DND-41 (cell line): ENCODE results near the gene WNK3.
A peak's percentile ranks its signal among the peaks of the same experiment; 100 is the strongest.

Experiments used
- ATAC-seq: fragments of 200-7000 bp; cut with Tn5 transposase; 3 replicates; pipeline ENCODE4 v1.9.1; 2021; ENCODE audit warnings: low read depth; ENCODE audit not compliant: insufficient read depth
- DNase-seq: peaks from one replicate; pipeline ENCODE4 v3.0.0-alpha.2; 2020
- H2AFZ ChIP-seq: 2 replicates; pipeline ENCODE4 v1.6.0; 2012; ENCODE audit warnings: low read depth, low read length
- H3K27ac ChIP-seq: 2 replicates; pipeline ENCODE4 v1.5.1; 2012; ENCODE audit warnings: low read length, inconsistent platforms
- H3K27me3 ChIP-seq: fragments of 200-600 bp; sonication (generic); 2 replicates; pipeline ENCODE4 v1.6.0; 2012; ENCODE audit warnings: low read length, mild to moderate bottlenecking, inconsistent platforms; ENCODE audit not compliant: insufficient read depth, poor library complexity
- H3K36me3 ChIP-seq: 2 replicates; pipeline ENCODE4 v1.5.1; 2012; ENCODE audit warnings: low read length, inconsistent platforms; ENCODE audit not compliant: insufficient read depth
- H3K4me1 ChIP-seq: 2 replicates; pipeline ENCODE4 v1.5.1; 2012; ENCODE audit warnings: mild to moderate bottlenecking, low read length; ENCODE audit not compliant: insufficient read depth
- H3K4me2 ChIP-seq: 2 replicates; pipeline ENCODE4 v1.6.0; 2012; ENCODE audit warnings: mild to moderate bottlenecking, moderate library complexity, low read length, inconsistent platforms; ENCODE audit not compliant: insufficient read depth
- H3K4me3 ChIP-seq, 2 experiments: fragments of 200-600 bp in 1 of 2; shearing (Covaris generic) in 1 of 2; 2 replicates each; pipeline ENCODE4 v1.5.1; 2012 to 2016; ENCODE audit warnings: inconsistent platforms in 2 of 2, low read length in 2 of 2, mild to moderate bottlenecking in 2 of 2, low read depth in 1 of 2, moderate library complexity in 1 of 2
- H3K79me2 ChIP-seq: 2 replicates; pipeline ENCODE4 v1.6.0; 2012; ENCODE audit warnings: low read length, inconsistent platforms; ENCODE audit not compliant: insufficient read depth
- H3K9ac ChIP-seq: 2 replicates; pipeline ENCODE4 v1.6.0; 2012; ENCODE audit warnings: low read depth, mild to moderate bottlenecking, inconsistent platforms, low read length, moderate library complexity
- H3K9me3 ChIP-seq: 2 replicates; pipeline ENCODE4 v1.5.1; 2012; ENCODE audit warnings: low read length, moderate library complexity, mild to moderate bottlenecking, inconsistent platforms; ENCODE audit not compliant: insufficient read depth, severe bottlenecking
- H4K20me1 ChIP-seq: 2 replicates; pipeline ENCODE4 v1.6.0; 2012; ENCODE audit warnings: low read length; ENCODE audit not compliant: insufficient read depth
- EZH2 ChIP-seq: IDR thresholded peaks from 3 replicates; pipeline ENCODE4 v1.6.1; 2012; ENCODE audit warnings: borderline replicate concordance, low read depth, mild to moderate bottlenecking, moderate library complexity, low read length, inconsistent platforms; ENCODE audit not compliant: severe bottlenecking
- TF ChIP-seq, protein P1 (sequence below): IDR thresholded peaks from 2 replicates; pipeline ENCODE4 v1.5.1; 2012; ENCODE audit warnings: borderline replicate concordance, low read length, moderate library complexity, mild to moderate bottlenecking; ENCODE audit not compliant: poor library complexity, severe bottlenecking; ENCODE audit errors: extremely low read depth

The WNK3 gene

DNA sequence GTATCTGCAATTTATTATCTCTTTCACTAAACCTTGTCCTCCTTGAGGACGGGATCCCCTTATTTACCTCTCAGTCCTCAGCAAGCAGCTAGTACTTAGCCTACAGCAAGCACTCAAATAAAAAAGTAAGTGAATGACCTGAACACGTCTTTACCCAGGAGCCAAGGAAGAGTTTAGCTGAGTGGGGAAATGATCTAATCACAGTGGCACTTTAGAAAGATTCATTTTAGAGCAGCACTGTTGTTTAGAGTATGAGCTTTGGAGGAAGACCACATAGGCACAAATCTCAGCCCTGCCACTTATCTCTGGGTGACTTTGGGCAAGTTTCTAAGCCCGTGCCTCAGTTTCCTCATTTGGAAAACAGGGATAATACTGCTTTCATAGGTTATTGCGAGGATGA is 177.4 kb downstream of the WNK3 start:
- ATAC-seq (no peak), DNase-seq (no peak)
- Histone ChIP-seq H3K4me2 (peak overlapping the region; percentile 93), H3K9ac (peak overlapping the region; percentile 93), H2AFZ (no peak overlapping the region), H4K20me1 (peaks cover 58% of the 10 kb centered on the region), H3K36me3 (peaks cover 49% of the 10 kb centered on the region), H3K79me2 (peaks cover 76% of the 10 kb centered on the region), H3K27ac (no peak overlapping the region), H3K27me3 (no peaks in the 10 kb centered on the region), H3K4me1 (peaks cover 42% of the 10 kb centered on the region), H3K4me3 (peak overlapping the region; percentile 4 to 63; a peak in 2 of 4 replicates), H3K9me3 (no peaks in the 10 kb centered on the region)
- TF ChIP-seq, protein P1, sequence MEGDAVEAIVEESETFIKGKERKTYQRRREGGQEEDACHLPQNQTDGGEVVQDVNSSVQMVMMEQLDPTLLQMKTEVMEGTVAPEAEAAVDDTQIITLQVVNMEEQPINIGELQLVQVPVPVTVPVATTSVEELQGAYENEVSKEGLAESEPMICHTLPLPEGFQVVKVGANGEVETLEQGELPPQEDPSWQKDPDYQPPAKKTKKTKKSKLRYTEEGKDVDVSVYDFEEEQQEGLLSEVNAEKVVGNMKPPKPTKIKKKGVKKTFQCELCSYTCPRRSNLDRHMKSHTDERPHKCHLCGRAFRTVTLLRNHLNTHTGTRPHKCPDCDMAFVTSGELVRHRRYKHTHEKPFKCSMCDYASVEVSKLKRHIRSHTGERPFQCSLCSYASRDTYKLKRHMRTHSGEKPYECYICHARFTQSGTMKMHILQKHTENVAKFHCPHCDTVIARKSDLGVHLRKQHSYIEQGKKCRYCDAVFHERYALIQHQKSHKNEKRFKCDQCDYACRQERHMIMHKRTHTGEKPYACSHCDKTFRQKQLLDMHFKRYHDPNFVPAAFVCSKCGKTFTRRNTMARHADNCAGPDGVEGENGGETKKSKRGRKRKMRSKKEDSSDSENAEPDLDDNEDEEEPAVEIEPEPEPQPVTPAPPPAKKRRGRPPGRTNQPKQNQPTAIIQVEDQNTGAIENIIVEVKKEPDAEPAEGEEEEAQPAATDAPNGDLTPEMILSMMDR = no peak
- TF ChIP-seq EZH2 = no peak

DNA sequence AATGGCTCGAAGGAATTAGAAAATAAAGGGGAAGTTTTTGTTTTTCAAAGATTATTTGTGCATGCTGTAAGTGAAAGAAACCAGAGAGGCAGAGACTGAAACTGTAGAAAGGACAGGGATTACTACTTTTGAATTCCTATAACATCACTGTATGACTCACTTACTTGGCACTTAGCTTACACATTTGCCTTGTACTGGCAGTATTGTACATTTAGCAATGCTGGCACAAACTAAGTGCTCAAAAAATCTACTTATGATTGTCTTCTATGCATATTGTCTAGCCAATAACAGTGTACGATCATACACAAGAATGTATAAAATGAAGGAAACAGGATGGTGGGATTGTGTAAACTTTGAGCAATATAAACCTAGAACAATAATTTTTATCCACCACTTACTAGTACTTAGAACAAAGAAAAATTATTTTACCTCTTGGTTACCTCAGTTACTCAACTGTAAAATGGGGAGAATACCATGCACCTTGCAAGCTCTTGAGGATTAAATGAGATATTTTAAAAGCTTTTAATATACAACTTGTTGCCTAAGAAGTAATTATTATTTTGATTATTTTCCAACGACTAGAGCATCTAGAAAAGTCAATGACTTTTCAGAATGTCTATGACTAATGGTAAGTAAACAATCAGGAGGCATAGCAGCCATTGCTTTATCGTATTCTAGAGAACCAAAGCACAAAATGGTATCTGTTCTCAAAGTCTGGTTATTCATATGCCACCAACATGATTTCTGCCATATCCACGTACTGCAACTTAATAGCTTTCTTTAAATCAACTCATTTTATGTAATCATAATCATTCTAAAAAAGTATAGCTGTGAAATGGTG is 179.5 kb downstream of the WNK3 start:
- Histone ChIP-seq H3K4me2 (peak overlapping the region; percentile 93; the same call in 1 of the 2 replicates), H3K27me3 (no peaks in the 10 kb centered on the region), H4K20me1 (peaks cover 76% of the 10 kb centered on the region), H3K79me2 (peaks cover 93% of the 10 kb centered on the region), H2AFZ (no peak overlapping the region), H3K4me1 (peaks cover 35% of the 10 kb centered on the region), H3K36me3 (peaks cover 64% of the 10 kb centered on the region), H3K9me3 (no peaks in the 10 kb centered on the region), H3K4me3 (no peak overlapping the region; a peak in 1 of 4 replicates), H3K9ac (no peak overlapping the region), H3K27ac (no peak overlapping the region)
- ATAC-seq = no peak
- no peak for TF ChIP-seq EZH2
- no peak for DNase-seq

DNA sequence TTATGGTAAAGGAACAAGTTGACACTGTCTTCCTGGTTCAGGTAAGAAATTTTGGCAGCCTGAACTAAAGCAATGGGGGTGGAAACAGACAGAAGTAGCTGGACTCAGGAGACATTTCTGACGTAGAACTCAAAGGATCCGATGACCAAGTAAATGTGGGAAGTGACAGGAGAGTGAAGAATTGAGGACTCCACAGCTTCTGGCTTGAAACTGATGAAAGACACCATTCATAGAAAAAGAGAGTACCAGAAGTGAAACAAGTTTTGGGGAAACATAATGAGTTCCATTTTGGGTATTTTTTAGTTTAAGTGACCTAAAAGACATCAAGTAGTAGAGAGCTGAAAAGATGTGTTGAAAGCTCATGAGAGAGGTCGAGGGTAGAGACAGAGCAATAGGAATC is 180.5 kb downstream of the WNK3 start:
- H3K27ac ChIP-seq = no peak overlapping the region
- H3K9me3 ChIP-seq = no peaks in the 10 kb centered on the region
- H3K9ac ChIP-seq = no peak overlapping the region
- DNase-seq = no peak
- ATAC-seq = no peak
- peaks cover 80% of the 10 kb centered on the region for H4K20me1 ChIP-seq
- H2AFZ ChIP-seq = no peak overlapping the region
- peaks cover 65% of the 10 kb centered on the region for H3K36me3 ChIP-seq
- H3K4me3 ChIP-seq = no peak overlapping the region
- no peaks in the 10 kb centered on the region for H3K27me3 ChIP-seq
- TF ChIP-seq EZH2 = no peak
- TF ChIP-seq, protein P1 = no peak
- H3K79me2 ChIP-seq = peaks cover 87% of the 10 kb centered on the region
- H3K4me2 ChIP-seq = no peak overlapping the region
- peaks cover 35% of the 10 kb centered on the region for H3K4me1 ChIP-seq

DNA sequence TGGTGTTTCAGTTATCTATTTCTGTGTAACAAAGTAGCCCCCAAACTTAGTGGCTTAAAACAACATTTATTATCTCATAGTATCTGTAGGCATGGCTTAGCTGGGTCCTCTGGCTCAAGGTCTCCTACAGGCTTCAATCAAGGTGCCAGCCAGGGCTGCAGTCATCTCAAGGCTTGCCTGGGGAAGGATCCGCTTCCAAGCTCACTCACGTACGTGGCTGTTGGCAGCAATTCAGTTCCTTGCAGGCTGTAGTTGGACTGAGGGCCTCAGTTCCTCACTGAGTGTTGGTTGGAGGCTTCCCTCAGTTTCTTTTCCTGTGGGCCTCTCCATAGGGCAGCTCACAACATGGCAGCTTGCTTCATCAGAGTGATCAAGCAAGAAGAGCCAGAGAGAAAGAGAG is 184.1 kb downstream of the WNK3 start:
- Histone ChIP-seq H3K27ac (no peak overlapping the region), H3K4me1 (peaks cover 5% of the 10 kb centered on the region; the same call in 1 of the 2 replicates), H2AFZ (no peak overlapping the region), H3K27me3 (no peaks in the 10 kb centered on the region), H3K4me2 (no peak overlapping the region), H3K79me2 (peaks cover 52% of the 10 kb centered on the region), H3K9ac (no peak overlapping the region), H3K4me3 (no peak overlapping the region), H4K20me1 (peaks cover 48% of the 10 kb centered on the region), H3K9me3 (no peaks in the 10 kb centered on the region), H3K36me3 (peaks cover 41% of the 10 kb centered on the region)
- ATAC-seq (no peak), DNase-seq (no peak)
- TF ChIP-seq, protein P1 = no peak
- TF ChIP-seq EZH2 = no peak
